ACC112 (cell line): Measurements from ENCODE around the gene CIB2.

Source experiments
- H2AFZ ChIP-seq: fragments of 200-600 bp; sonication (generic); one replicate; pipeline ENCODE4 v1.6.0; 2017; ENCODE audit warnings: antibody characterized with exemption, low read length; ENCODE audit not compliant: unreplicated experiment
- H3K27ac ChIP-seq: fragments of 200-600 bp; sonication (generic); 2 replicates; pipeline ENCODE4 v1.5.1; 2014; ENCODE audit warnings: low read depth, mild to moderate bottlenecking, antibody characterized with exemption, low read length, moderate library complexity
- H3K27me3 ChIP-seq: fragments of 200-600 bp; sonication (generic); 2 replicates; pipeline ENCODE4 v1.6.1; 2014; ENCODE audit warnings: mild to moderate bottlenecking, antibody characterized with exemption, low read length, moderate library complexity, mixed read lengths; ENCODE audit not compliant: insufficient read depth
- H3K36me3 ChIP-seq: fragments of 200-600 bp; sonication (generic); 2 replicates; pipeline ENCODE4 v1.6.1; 2016; ENCODE audit warnings: mild to moderate bottlenecking, antibody characterized with exemption, low read length, moderate library complexity, mixed read lengths; ENCODE audit not compliant: insufficient read depth
- H3K4me1 ChIP-seq: fragments of 200-600 bp; sonication (generic); one replicate; pipeline ENCODE4 v1.6.1; 2016; ENCODE audit warnings: low read length, mixed read lengths; ENCODE audit not compliant: insufficient read depth, unreplicated experiment, control insufficient read depth
- H3K4me3 ChIP-seq: fragments of 200-600 bp; sonication (generic); 2 replicates; pipeline ENCODE4 v1.5.1; 2014; ENCODE audit warnings: mild to moderate bottlenecking, low read depth, low read length
- H3K79me2 ChIP-seq: fragments of 200-600 bp; sonication (generic); one replicate; pipeline ENCODE4 v1.6.0; 2016; ENCODE audit warnings: low read length; ENCODE audit not compliant: control insufficient read depth, unreplicated experiment, insufficient read depth

The CIB2 gene

GRCh38 chr15:78149068-78149804 lies 18.0 kb upstream of the CIB2 start, which contains the start of gene IDH3A:
IDH3A (plus strand) TSS chr15:78149362; CDS start chr15:78149404, 42 bp downstream.
- Histone ChIP-seq H3K4me1 (peaks cover 27% of the 10 kb centered on the region), H2AFZ (peak within 1 kb of the TSS; percentile 82), H3K79me2 (peaks cover 32% of the 10 kb centered on the region), H3K27ac (0 out of 2 replicates have a peak within 1 kb of the TSS, but pooled peaks have one; percentile 10), H3K4me3 (peak within 1 kb of the TSS; percentile 80), H3K27me3 (no peaks in the 10 kb centered on the region), H3K36me3 (no peaks in the 10 kb centered on the region)

GRCh38 chr15:78148392-78149067 lies 17.3 kb upstream of the CIB2 start:
- Histone ChIP-seq H3K36me3 (no peaks in the 10 kb centered on the region), H3K79me2 (peaks cover 30% of the 10 kb centered on the region)

GRCh38 chr15:78147566-78147965 lies 16.3 kb upstream of the CIB2 start:
- H2AFZ ChIP-seq: no peak overlapping the region
- H3K36me3 ChIP-seq: no peaks in the 10 kb centered on the region
- H3K79me2 ChIP-seq: peaks cover 21% of the 10 kb centered on the region
- no peak overlapping the region for H3K27ac ChIP-seq
- H3K4me3 ChIP-seq: no peak overlapping the region; the same call in 1 of the 2 replicates
- no peaks in the 10 kb centered on the region for H3K27me3 ChIP-seq
- peaks cover 21% of the 10 kb centered on the region for H3K4me1 ChIP-seq

More at GRCh38 chr15:78148392-78149067, 17.3 kb upstream of the CIB2 start:
- H3K4me3 ChIP-seq: peak overlapping the region; percentile 80
- peaks cover 26% of the 10 kb centered on the region for H3K4me1 ChIP-seq
- 0 out of 2 replicates have a peak overlapping the region, but pooled peaks have one; percentile 10 for H3K27ac ChIP-seq
- no peaks in the 10 kb centered on the region for H3K27me3 ChIP-seq
- peak overlapping the region; percentile 82 for H2AFZ ChIP-seq

GRCh38 chr15:78146425-78147154 lies 15.3 kb upstream of the CIB2 start:
- Histone ChIP-seq H3K4me1 (peaks cover 21% of the 10 kb centered on the region), H3K27ac (no peak overlapping the region), H3K79me2 (peaks cover 19% of the 10 kb centered on the region), H3K27me3 (no peaks in the 10 kb centered on the region), H3K4me3 (no peak overlapping the region), H2AFZ (no peak overlapping the region), H3K36me3 (no peaks in the 10 kb centered on the region)

- H2AFZ ChIP-seq: no peak overlapping the region
- H3K4me1 ChIP-seq: peaks cover 8% of the 10 kb centered on the region
- no peaks in the 10 kb centered on the region for H3K79me2 ChIP-seq
- H3K36me3 ChIP-seq: no peaks in the 10 kb centered on the region
- H3K27ac ChIP-seq: no peak overlapping the region
- H3K4me3 ChIP-seq: no peak overlapping the region
- H3K27me3 ChIP-seq: no peaks in the 10 kb centered on the region
Measured at GRCh38 chr15:78142332-78142731, 11.1 kb upstream of the CIB2 start.

- no peak overlapping the region for H3K27ac ChIP-seq
- H3K4me3 ChIP-seq: no peak overlapping the region
- no peaks in the 10 kb centered on the region for H3K79me2 ChIP-seq
- no peak overlapping the region for H2AFZ ChIP-seq
- no peaks in the 10 kb centered on the region for H3K4me1 ChIP-seq
- no peaks in the 10 kb centered on the region for H3K27me3 ChIP-seq
- no peaks in the 10 kb centered on the region for H3K36me3 ChIP-seq
Measured at GRCh38 chr15:78140292-78140691, 9.0 kb upstream of the CIB2 start.

GRCh38 chr15:78139578-78139977 lies 8.3 kb upstream of the CIB2 start:
- Histone ChIP-seq H3K4me1 (no peaks in the 10 kb centered on the region), H3K4me3 (no peak overlapping the region), H3K27ac (no peak overlapping the region), H3K27me3 (no peaks in the 10 kb centered on the region), H3K79me2 (no peaks in the 10 kb centered on the region), H3K36me3 (no peaks in the 10 kb centered on the region), H2AFZ (no peak overlapping the region)

GRCh38 chr15:78133801-78134200 lies 2.6 kb upstream of the CIB2 start:
- Histone ChIP-seq H3K36me3 (no peaks in the 10 kb centered on the region), H3K4me1 (peaks cover 3% of the 10 kb centered on the region), H3K27me3 (no peaks in the 10 kb centered on the region), H3K79me2 (no peaks in the 10 kb centered on the region), H3K4me3 (no peak overlapping the region), H3K27ac (no peak overlapping the region), H2AFZ (no peak overlapping the region)

- no peaks in the 10 kb centered on the region for H3K36me3 ChIP-seq
- peak overlapping the region; percentile 96 for H2AFZ ChIP-seq
- H3K4me3 ChIP-seq: peak overlapping the region; percentile 91
- H3K4me1 ChIP-seq: peaks cover 3% of the 10 kb centered on the region
- no peaks in the 10 kb centered on the region for H3K79me2 ChIP-seq
- no peak overlapping the region for H3K27ac ChIP-seq
- no peaks in the 10 kb centered on the region for H3K27me3 ChIP-seq
Measured at GRCh38 chr15:78130466-78131294, 565 bp downstream of the CIB2 start.

GRCh38 chr15:78129751-78130287 lies 1.4 kb downstream of the CIB2 start:
- H3K4me1 ChIP-seq: peaks cover 3% of the 10 kb centered on the region
- no peaks in the 10 kb centered on the region for H3K27me3 ChIP-seq
- no peaks in the 10 kb centered on the region for H3K79me2 ChIP-seq
- no peak overlapping the region for H3K4me3 ChIP-seq
- no peaks in the 10 kb centered on the region for H3K36me3 ChIP-seq
- no peak overlapping the region for H3K27ac ChIP-seq
- H2AFZ ChIP-seq: no peak overlapping the region
